Upper lobe of left lung (tissue), 4 donors: ENCODE results near the gene WFDC6.

ENCODE experiments used
- CTCF ChIP-seq, 6 experiments: fragments of 450-650 bp in 4 of 6; fragments of 200-600 bp in 2 of 6; sonication (generic) in 2 of 6; IDR thresholded peaks; one replicate each; pipeline ENCODE4 v1.5.1; 2016 to 2019; ENCODE audit warnings: antibody characterized with exemption in 6 of 6
- EP300 ChIP-seq, 4 donors: sonication (generic); formaldehyde crosslinking; IDR thresholded peaks; one replicate each; pipeline ENCODE4 v1.5.1; 2017; ENCODE audit warnings: antibody characterized with exemption in 4 of 4, control low read depth in 2 of 4
- POLR2A ChIP-seq, 4 donors: fragments of 450-650 bp; IDR thresholded peaks; one replicate each; pipeline ENCODE4 v1.5.1; 2016 to 2017; ENCODE audit warnings: antibody characterized with exemption in 4 of 4, mild to moderate bottlenecking in 2 of 4

GRCh38 chr20:45547206-45547770 lies 8.0 kb upstream of the WFDC6 start, which contains the start of gene EPPIN:
- TF ChIP-seq CTCF (IDR thresholded peaks at IDR 0.05) = no peak
- TF ChIP-seq POLR2A (IDR thresholded peaks at IDR 0.05) = no peak
- TF ChIP-seq EP300 (IDR thresholded peaks at IDR 0.05) = no peak
